ENCODE results near the gene DEK. TPM values are rescaled to one million over a fixed set of nuclear protein-coding genes. Genes with fewer than 3 reads are reported as not detected.
"Not testable (repeated sequence)": the region's sequence is repeated elsewhere in the genome, so short reads cannot be mapped to it uniquely, and the experiment has no call there.

The DEK gene, protein sequence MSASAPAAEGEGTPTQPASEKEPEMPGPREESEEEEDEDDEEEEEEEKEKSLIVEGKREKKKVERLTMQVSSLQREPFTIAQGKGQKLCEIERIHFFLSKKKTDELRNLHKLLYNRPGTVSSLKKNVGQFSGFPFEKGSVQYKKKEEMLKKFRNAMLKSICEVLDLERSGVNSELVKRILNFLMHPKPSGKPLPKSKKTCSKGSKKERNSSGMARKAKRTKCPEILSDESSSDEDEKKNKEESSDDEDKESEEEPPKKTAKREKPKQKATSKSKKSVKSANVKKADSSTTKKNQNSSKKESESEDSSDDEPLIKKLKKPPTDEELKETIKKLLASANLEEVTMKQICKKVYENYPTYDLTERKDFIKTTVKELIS
- total RNA-seq, result 163 and 170 TPM in 2 replicates

DNA sequence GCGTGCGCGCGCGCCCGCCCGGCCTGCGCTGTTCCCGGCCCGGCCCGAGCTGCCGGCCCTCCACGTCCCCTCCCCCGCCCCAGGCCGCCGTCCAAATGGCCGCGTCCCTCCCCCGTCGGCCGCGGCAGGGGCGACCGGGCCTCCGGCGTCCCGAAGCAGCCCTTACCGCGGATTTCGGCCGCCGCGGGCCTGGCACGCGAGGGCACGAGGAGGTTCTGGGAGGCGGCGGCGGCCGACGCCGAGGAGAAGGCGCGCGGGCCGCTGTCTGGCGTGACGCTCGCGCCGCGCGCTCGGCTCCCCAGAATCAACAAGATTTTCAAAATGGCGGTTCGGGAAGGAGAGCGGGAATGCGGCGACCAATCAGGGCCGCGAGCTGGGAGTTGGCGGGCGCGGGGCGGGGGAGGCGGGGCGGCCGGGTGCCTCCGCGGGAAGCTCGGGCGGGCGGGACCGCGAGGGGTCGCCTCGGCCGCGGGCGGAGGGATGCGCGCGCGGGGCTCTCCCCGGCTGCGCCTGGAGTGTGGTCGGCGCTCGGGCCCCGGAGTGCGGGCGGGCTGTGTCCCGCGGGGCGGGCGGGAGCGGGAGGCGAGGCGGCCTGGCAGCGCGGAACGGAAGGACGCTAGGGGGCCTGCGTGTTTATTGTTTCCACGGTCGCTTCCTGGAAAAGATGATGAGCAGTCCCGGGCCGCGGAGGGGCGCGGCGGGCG is at the start of gene DEK:
TSS of gene DEK (minus strand) at position 312 of the 704 bp plus-strand sequence. CDS start 543 bp downstream, outside the sequence.
- H3K27me3 Mint-ChIP-seq (ENCODE audit: insufficient read depth), result peaks cover 4% of the 10 kb centered on the region
- H3K4me1 Mint-ChIP-seq (ENCODE audit: low read depth), result peaks cover 48% of the 10 kb centered on the region
- peak within 1 kb of the TSS; percentile 91 for H3K27ac Mint-ChIP-seq
- peaks cover 22% of the 10 kb centered on the region for H3K36me3 Mint-ChIP-seq (ENCODE audit: low read depth)
- H3K4me3 Mint-ChIP-seq, result peak within 1 kb of the TSS; percentile 87
- intact Hi-C loops (cut with micrococcal nuclease), result loop anchor here (2.0 to 10.0 kb wide), 4 partner anchors 52 to 1948 kb away; partner anchors contain the start of genes MBOAT1 and NHLRC1
- peak; percentile 77 for DNase-seq (ENCODE audit: low spot score)
- H3K9me3 Mint-ChIP-seq, result no peaks in the 10 kb centered on the region

DNA sequence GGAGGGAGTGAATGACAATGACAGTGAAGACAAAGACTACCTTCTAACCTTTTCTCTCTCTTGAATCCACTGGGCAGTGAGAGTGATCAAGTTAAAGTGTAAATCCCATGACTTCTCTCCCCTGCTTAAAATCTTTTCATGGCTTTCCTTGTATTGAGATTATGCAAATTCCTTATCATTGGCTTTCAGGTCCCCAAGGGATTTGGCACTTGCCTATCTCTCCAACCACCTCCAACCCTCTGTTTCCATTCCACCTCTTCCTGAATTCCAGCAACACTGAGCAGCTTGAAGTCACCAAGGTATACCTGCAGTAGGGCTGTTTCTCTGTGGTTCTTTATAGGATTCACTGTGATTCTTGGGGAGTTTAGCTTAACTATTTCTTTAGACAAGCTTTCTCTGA is 48.0 kb upstream of the DEK start:
- intact Hi-C loops (cut with micrococcal nuclease), result no loop called here
- Mint-ChIP-seq H3K36me3 (ENCODE audit: low read depth) (peaks cover 2% of the 10 kb centered on the region), H3K27ac (no peak overlapping the region), H3K4me1 (ENCODE audit: low read depth) (no peaks in the 10 kb centered on the region), H3K27me3 (ENCODE audit: insufficient read depth) (peaks cover 2% of the 10 kb centered on the region), H3K9me3 (no peaks in the 10 kb centered on the region), H3K4me3 (no peak overlapping the region)
- no peak for DNase-seq (ENCODE audit: low spot score)

DNA sequence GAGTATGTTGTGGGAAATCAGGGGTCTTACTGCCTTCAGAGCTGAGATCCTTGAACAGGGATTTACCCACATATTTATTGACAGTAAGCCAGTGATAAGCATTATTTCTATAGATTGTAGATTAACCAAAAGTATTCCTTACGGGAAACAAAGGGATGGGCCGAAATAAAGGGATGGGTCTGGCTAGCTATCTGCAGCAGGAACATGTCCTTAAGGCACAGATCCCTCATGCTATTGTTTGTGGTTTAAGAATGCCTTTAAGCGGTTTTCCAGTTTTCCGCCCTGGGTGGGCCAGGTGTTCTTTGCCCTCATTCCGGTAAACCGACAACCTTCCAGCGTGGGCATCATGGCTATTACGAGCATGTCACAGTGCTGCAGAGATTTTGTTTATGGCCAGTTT is 45.7 kb upstream of the DEK start:
- not testable (repeated sequence) for H3K36me3 Mint-ChIP-seq (ENCODE audit: low read depth)

DNA sequence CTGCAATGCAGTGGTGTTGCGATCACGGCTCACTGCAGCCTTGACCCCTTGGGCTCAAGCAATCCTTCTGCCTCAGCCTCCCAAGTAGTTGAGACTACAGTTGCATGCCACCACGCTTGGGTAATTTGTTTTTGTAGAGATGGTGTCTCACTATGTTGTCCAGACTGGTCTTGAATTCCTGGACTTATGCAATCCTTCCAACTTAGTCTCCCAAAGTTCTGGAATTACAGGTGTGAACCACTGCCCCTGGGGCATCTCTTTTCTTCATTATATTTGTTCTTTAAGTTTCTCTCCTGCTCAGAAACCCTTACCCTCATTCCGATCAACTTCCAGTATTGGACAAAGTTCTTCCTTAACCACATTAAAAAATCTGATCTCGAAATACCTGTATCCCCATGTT is 44.7 kb upstream of the DEK start:
- no peak for DNase-seq (ENCODE audit: low spot score)
- Mint-ChIP-seq H3K36me3 (ENCODE audit: low read depth) (peaks cover 2% of the 10 kb centered on the region), H3K4me3 (no peak overlapping the region), H3K27me3 (ENCODE audit: insufficient read depth) (peaks cover 1% of the 10 kb centered on the region), H3K27ac (no peak overlapping the region), H3K9me3 (no peaks in the 10 kb centered on the region), H3K4me1 (ENCODE audit: low read depth) (no peaks in the 10 kb centered on the region)
- intact Hi-C loops (cut with micrococcal nuclease), result no loop called here

More for the DNA sequence above, 45.7 kb upstream of the DEK start:
- DNase-seq (ENCODE audit: low spot score); intact Hi-C loops (cut with micrococcal nuclease); H3K27ac Mint-ChIP-seq; H3K4me3 Mint-ChIP-seq; H3K9me3 Mint-ChIP-seq; H3K27me3 Mint-ChIP-seq (ENCODE audit: insufficient read depth); H3K4me1 Mint-ChIP-seq (ENCODE audit: low read depth): not testable (repeated sequence)

DNA sequence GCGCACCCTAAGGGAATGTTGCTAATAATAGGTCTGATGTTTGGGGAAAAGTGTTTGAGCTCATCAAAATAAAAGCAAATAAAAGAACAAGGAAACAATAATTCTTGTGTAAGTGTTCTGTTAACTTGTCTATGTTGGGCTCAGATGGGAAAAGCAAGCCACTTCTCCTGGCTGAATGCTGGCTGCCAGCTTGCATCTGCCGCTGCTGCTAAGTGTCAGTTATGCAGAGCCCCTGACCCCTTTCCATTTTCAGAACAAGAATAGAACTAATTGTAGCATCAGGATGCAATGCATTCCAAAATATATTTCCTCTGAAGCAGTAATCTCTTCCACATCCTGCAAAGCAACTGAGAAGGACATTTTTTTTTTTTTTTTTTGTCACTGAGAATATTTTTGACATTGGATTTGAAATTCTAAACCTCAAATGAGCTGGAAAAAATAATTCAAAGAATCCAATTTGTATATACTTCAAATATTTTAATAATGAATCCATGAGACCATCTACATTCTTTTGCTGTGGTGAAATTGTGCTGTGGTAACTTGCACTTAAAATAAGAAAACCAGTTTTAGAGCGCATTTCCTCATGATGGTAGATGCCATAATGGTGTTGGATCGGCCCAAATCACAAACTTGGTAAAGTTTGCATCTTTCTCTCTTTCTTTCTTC is 43.9 kb upstream of the DEK start:
- no peak overlapping the region for H3K4me3 Mint-ChIP-seq
- H3K27ac Mint-ChIP-seq, result no peak overlapping the region
- intact Hi-C loops (cut with micrococcal nuclease), result no loop called here
- peaks cover 2% of the 10 kb centered on the region for H3K36me3 Mint-ChIP-seq (ENCODE audit: low read depth)
- no peaks in the 10 kb centered on the region for H3K4me1 Mint-ChIP-seq (ENCODE audit: low read depth)
- H3K27me3 Mint-ChIP-seq (ENCODE audit: insufficient read depth), result no peaks in the 10 kb centered on the region
- no peaks in the 10 kb centered on the region for H3K9me3 Mint-ChIP-seq
- DNase-seq (ENCODE audit: low spot score), result no peak

DNA sequence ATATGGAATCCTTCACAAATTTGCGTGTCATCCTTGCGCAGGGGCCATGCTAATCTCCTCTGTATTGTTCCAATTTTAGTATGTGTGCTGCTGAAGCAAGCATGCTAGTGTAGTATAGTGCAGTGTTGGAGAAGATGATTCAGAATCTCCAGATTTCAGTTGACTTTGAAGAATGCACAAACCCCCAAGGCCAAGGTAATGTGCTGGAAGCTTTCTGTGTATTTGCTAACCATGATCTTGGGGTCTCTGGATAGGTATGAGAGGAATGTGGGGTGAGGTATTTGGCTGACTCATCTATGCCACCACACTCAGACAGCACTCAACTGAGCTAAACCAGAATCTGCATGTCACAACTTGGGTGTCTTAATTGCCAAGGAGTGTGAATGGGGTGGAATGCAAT is 42.6 kb upstream of the DEK start:
- H3K4me3 Mint-ChIP-seq, result no peak overlapping the region
- H3K9me3 Mint-ChIP-seq, result no peaks in the 10 kb centered on the region
- H3K36me3 Mint-ChIP-seq (ENCODE audit: low read depth), result peaks cover 2% of the 10 kb centered on the region
- DNase-seq (ENCODE audit: low spot score), result no peak
- H3K27ac Mint-ChIP-seq, result no peak overlapping the region
- H3K27me3 Mint-ChIP-seq (ENCODE audit: insufficient read depth), result no peaks in the 10 kb centered on the region
- intact Hi-C loops (cut with micrococcal nuclease), result no loop called here
- H3K4me1 Mint-ChIP-seq (ENCODE audit: low read depth), result no peaks in the 10 kb centered on the region

DNA sequence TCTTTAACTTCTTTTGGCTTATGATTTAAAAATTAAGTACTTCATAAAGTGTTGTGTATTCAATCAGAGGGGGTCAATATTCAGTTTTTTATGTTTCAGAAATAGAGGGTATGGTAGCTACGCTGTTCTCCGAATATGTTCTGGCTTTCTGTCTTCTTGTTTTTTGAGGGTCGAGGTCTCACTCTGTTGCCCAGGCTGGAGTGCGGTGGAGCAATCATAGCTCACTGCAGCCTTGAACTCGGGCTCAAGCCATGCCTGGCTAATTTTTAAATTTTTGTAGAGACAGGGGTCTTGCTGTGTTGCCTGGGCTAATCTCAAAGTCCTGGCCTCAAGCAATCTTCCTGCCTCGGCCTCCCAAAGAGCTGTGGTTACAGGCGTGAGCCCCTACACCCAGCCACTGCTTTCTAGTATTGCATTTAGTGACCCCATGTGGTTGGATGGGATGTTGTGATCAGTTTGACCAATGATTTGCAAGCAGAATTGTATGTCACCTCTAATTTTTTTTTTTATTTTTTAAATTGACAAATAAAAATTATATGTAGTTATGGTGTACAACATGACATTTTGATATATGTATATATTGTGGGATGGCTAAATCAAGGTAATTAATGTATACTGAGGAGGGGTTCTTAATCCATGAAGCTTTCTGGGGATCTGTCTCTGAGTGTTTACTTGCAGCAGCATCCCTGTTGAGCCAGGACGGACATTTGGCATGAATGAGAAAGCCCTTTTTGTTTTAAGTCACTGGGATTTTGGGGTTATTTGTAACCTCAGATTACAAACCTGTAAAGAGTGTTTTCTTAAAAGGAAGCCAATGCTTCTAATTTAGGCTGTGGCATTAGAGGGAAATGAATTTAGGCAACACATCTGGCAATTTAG is 38.5 kb upstream of the DEK start:
- no peaks in the 10 kb centered on the region for H3K27me3 Mint-ChIP-seq (ENCODE audit: insufficient read depth)
- H3K4me1 Mint-ChIP-seq (ENCODE audit: low read depth), result no peaks in the 10 kb centered on the region
- no peak for DNase-seq (ENCODE audit: low spot score)
- H3K9me3 Mint-ChIP-seq, result no peaks in the 10 kb centered on the region
- H3K4me3 Mint-ChIP-seq, result no peak overlapping the region
- H3K27ac Mint-ChIP-seq, result no peak overlapping the region
- no peaks in the 10 kb centered on the region for H3K36me3 Mint-ChIP-seq (ENCODE audit: low read depth)
- intact Hi-C loops (cut with micrococcal nuclease), result no loop called here

DNA sequence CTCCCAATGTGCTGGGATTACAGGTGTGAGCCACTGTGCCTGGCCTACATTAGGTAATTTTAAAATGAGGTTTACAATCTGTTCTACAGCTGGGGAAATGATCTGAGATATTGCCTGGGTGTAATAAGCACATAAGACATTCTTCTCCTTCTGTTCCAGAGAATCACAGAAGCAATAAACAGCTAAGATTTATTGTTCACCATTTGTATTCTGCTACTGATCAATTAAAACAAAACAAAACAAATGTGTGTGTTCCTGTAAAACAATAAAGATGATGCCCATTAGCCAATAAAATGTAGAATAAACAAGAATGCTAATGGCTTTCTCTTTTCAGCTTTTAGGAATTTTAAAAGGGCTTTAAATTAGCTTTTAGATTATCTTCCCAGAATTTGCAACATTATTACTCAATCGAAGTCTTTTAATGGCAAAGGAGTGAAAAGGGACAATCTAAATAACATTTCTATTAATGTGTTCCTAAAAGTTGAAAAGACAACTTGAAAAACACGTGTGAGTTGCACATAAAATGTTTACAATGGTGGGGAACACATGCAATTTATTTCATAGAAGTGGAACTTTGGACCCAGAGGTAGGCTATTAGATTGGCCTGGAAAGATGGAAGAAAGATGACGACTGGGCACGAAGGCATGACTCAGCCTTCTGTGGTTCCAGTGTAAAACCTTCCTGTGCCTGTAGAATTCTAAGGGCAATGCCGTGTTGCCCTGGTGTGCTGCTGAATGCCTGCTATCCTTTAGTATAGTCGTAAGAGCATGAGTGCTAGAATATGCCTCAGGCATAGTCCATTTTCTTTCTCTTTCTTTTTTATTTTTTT is 29.0 kb upstream of the DEK start:
- H3K4me3 Mint-ChIP-seq, result no peak overlapping the region
- no peak overlapping the region for H3K27ac Mint-ChIP-seq
- intact Hi-C loops (cut with micrococcal nuclease), result no loop called here
- H3K36me3 Mint-ChIP-seq (ENCODE audit: low read depth), result no peaks in the 10 kb centered on the region
- peaks cover 4% of the 10 kb centered on the region for H3K27me3 Mint-ChIP-seq (ENCODE audit: insufficient read depth)
- H3K9me3 Mint-ChIP-seq, result no peaks in the 10 kb centered on the region
- no peaks in the 10 kb centered on the region for H3K4me1 Mint-ChIP-seq (ENCODE audit: low read depth)
- no peak for DNase-seq (ENCODE audit: low spot score)

DNA sequence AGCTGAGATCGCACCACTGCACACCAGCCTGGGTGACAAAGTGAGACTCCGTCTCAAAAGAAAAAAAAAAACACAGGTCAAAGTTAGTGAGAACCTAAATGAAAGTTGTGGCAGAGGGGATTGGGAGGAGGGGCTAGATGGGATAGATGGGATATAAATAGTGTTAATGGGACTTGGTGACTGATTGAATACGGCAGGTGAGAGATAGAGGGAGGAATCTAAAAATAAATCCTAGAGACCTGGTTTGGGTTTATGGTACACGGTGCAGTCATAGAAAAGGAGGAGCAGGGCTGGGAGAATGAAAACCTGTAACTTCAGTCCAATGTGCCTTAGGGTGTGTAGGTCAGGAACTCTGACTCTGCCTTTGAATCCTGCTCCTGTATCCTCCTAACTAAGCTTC is 25.0 kb upstream of the DEK start:
- intact Hi-C loops (cut with micrococcal nuclease), result no loop called here
- no peak overlapping the region for H3K27ac Mint-ChIP-seq
- H3K9me3 Mint-ChIP-seq, result no peaks in the 10 kb centered on the region

DNA sequence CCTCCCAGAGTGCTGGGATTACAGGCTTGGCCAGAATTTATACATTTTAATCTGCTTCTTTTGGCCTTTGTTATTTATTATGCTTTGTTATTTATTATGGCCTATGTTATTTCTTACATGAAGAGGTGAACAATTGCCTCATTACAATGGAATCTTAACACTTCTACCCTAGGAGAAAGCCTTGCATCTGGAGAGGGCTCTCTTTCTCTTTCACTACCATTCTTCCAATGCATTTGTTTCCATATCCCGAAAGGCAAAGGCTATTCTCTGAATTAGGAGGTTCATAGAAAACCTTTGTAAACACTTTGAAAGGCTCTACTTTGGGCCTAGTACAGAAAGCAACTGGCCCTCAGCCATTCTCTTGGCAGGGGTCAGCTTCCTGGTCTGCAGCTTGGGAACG is 19.9 kb upstream of the DEK start:
- DNase-seq (ENCODE audit: low spot score), result no peak
- Mint-ChIP-seq H3K4me3 (no peak overlapping the region), H3K27me3 (ENCODE audit: insufficient read depth) (peaks cover 26% of the 10 kb centered on the region), H3K36me3 (ENCODE audit: low read depth) (no peaks in the 10 kb centered on the region), H3K4me1 (ENCODE audit: low read depth) (no peaks in the 10 kb centered on the region), H3K9me3 (no peaks in the 10 kb centered on the region), H3K27ac (no peak overlapping the region)
- intact Hi-C loops (cut with micrococcal nuclease), result no loop called here

More for the DNA sequence above, 25.0 kb upstream of the DEK start:
- no peaks in the 10 kb centered on the region for H3K36me3 Mint-ChIP-seq (ENCODE audit: low read depth)
- peaks cover 10% of the 10 kb centered on the region for H3K27me3 Mint-ChIP-seq (ENCODE audit: insufficient read depth)
- DNase-seq (ENCODE audit: low spot score), result no peak
- no peaks in the 10 kb centered on the region for H3K4me1 Mint-ChIP-seq (ENCODE audit: low read depth)
- H3K4me3 Mint-ChIP-seq, result no peak overlapping the region

DNA sequence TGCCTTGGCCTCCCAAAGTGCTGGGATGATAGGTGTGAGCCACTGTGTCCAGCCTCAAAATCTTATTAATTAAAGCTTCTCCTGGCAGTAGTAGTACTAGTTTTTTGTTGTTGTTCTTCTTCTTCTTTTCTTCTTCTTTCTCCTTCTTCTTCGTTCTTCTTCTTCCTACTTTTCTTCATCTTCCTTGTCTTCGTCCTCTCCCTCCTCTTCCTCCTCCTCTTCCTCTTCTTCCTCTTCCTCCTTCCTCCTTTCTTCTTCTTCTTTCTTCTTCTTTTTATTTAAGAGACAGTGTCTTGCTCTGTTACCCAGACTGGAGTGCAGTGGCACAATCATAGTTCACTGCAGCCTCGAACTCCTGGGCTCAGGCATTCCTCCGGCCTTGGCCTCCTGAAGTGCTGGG is 17.2 kb upstream of the DEK start:
- Mint-ChIP-seq H3K4me3 (no peak overlapping the region), H3K9me3 (no peaks in the 10 kb centered on the region), H3K27ac (no peak overlapping the region), H3K27me3 (ENCODE audit: insufficient read depth) (peaks cover 48% of the 10 kb centered on the region), H3K4me1 (ENCODE audit: low read depth) (no peaks in the 10 kb centered on the region), H3K36me3 (ENCODE audit: low read depth) (no peaks in the 10 kb centered on the region)
- intact Hi-C loops (cut with micrococcal nuclease), result no loop called here
- no peak for DNase-seq (ENCODE audit: low spot score)

DNA sequence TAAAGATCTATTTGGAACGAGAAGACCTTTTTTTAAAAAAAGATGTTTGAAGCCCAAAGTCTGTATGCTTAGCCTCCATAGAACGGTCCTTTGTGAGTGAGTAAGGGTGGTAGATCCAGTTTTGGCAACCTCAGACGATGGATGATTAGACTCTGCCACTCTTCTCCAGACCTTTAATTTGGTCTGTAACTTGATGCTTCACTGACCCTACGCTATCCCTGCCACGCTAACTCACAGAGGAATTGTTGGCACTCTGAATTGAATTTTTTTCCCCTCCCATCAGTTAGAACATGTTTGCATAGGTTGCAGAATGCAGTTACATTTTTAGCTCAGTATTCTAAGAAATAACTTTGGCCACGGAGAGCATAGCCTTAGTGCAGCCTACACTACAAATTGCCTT is 15.8 kb upstream of the DEK start:
- H3K36me3 Mint-ChIP-seq (ENCODE audit: low read depth), result no peaks in the 10 kb centered on the region
- intact Hi-C loops (cut with micrococcal nuclease), result no loop called here
- H3K9me3 Mint-ChIP-seq, result no peaks in the 10 kb centered on the region

More for the DNA sequence above, 15.8 kb upstream of the DEK start:
- DNase-seq (ENCODE audit: low spot score), result no peak
- H3K4me3 Mint-ChIP-seq, result no peak overlapping the region
- H3K4me1 Mint-ChIP-seq (ENCODE audit: low read depth), result no peaks in the 10 kb centered on the region
- H3K27ac Mint-ChIP-seq, result no peak overlapping the region
- peaks cover 53% of the 10 kb centered on the region for H3K27me3 Mint-ChIP-seq (ENCODE audit: insufficient read depth)

Data from activated T-helper 1 cell treated with anti-CD3 and anti-CD28 coated beads, Interleukin-12 subunit alpha, Interleukin-12 subunit beta, Interleukin-2, Interleukin-4 antibody, amounts not matched to agents 30 ng/mL and 10 ng/mL and 1 ng/mL, durations not matched to agents 14 hours and 24 hours and 36 hours (primary cell).